HCT116 (cell line): ENCODE measurements around the gene GPC1. TPM values are rescaled to one million over a fixed set of nuclear protein-coding genes. Genes with fewer than 3 reads are reported as not detected.

Source experiments
- ATAC-seq: fragments of 200-7000 bp; cut with Tn5 transposase; 2 replicates; pipeline ENCODE4 v1.9.1; 2020; ENCODE audit warnings: mild to moderate bottlenecking, moderate library complexity
- BruUV-seq: library from RNA; stranded (reverse); fragments of 400-500 nt; replicated peaks from 2 replicates; lab custom pipeline; 2021; lab: Mats Ljungman, UMichigan
- CTCF ChIA-PET: fragments of 300-600 bp; sonication (Branson Sonifier 250); formaldehyde crosslinking; loops from one replicate; lab custom pipeline; 2021; ENCODE audit warnings: antibody characterized with exemption; lab: Charles Lee
- POLR2A ChIA-PET: fragments of 300-600, 350-600 bp; sonication (Branson Sonifier 250); formaldehyde crosslinking; loops from one replicate; lab custom pipeline; 2021; ENCODE audit warnings: antibody characterized with exemption; lab: Charles Lee
- RAD21 ChIA-PET, 2 experiments: fragments of 300-600 bp; sonication (Branson Sonifier 250); formaldehyde crosslinking; loops; one replicate each; lab custom pipeline; 2023; ENCODE audit warnings: low total read pairs in 2 of 2; ENCODE audit not compliant: uncharacterized antibody in 2 of 2, unreplicated experiment in 2 of 2, low non-redundant PET in 1 of 2; lab: Charles Lee
- DNase-seq: peaks from one replicate; pipeline ENCODE4 v3.0.0-alpha.2; 2010; ENCODE audit warnings: low read depth, low spot score
- H2AFZ ChIP-seq: fragments of 200-600 bp; shearing (Covaris generic), sonication (generic); 2 replicates; pipeline ENCODE4 v1.6.1; 2017; ENCODE audit warnings: low read depth, mixed run types, mixed read lengths, antibody characterized with exemption, low read length; ENCODE audit not compliant: poor library complexity, severe bottlenecking
- H3K27ac ChIP-seq: 2 replicates; pipeline ENCODE4 v1.5.1; 2012; ENCODE audit warnings: low read depth, low read length
- H3K27me3 ChIP-seq: fragments of 200-600 bp; sonication (generic); 2 replicates; pipeline ENCODE4 v1.6.1; 2016; ENCODE audit warnings: mixed run types, low read length, mixed read lengths; ENCODE audit not compliant: insufficient read depth
- H3K36me3 ChIP-seq, 2 experiments: fragments of 200-500 bp in 1 of 2; fragments of 200-600 bp in 1 of 2; sonication (Bioruptor generic) in 1 of 2; sonication (generic) in 1 of 2; 2 replicates each; pipeline versions ENCODE4 v1.5.1 to v1.6.1; 2014 to 2016; ENCODE audit warnings: low read length in 2 of 2, inconsistent platforms in 1 of 2, mixed read lengths in 1 of 2, mixed run types in 1 of 2; ENCODE audit not compliant: insufficient read depth in 2 of 2, control insufficient read depth in 1 of 2
- H3K4me1 ChIP-seq, 2 experiments: fragments of 200-600 bp in 1 of 2; sonication (generic) in 1 of 2; 2 replicates each; pipeline versions ENCODE4 v1.5.1 to v1.6.1; 2012 to 2017; ENCODE audit warnings: low read length in 2 of 2, inconsistent platforms in 1 of 2, mild to moderate bottlenecking in 1 of 2, mixed read lengths in 1 of 2, mixed run types in 1 of 2, moderate library complexity in 1 of 2; ENCODE audit not compliant: insufficient read depth in 2 of 2, control insufficient read depth in 1 of 2
- H3K4me2 ChIP-seq: fragments of 200-600 bp; sonication (generic); 2 replicates; pipeline ENCODE4 v1.6.1; 2017; ENCODE audit warnings: mixed run types, low read length, mixed read lengths
- H3K4me3 ChIP-seq, 2 experiments: fragments of 200-600 bp in 1 of 2; sonication (generic) in 1 of 2; replicated peaks in 1 of 2; 2 replicates each; pipeline ENCODE4 v1.5.1; 2011 to 2016; ENCODE audit warnings: low read length in 2 of 2, control low read depth in 1 of 2, low read depth in 1 of 2, mild to moderate bottlenecking in 1 of 2, mixed read lengths in 1 of 2, mixed run types in 1 of 2
- H3K79me2 ChIP-seq: fragments of 200-600 bp; sonication (generic); 2 replicates; pipeline ENCODE4 v1.6.1; 2017; ENCODE audit warnings: mild to moderate bottlenecking, mixed run types, low read length, moderate library complexity, mixed read lengths; ENCODE audit not compliant: insufficient read depth
- H3K9ac ChIP-seq: fragments of 200-600 bp; sonication (generic); 2 replicates; pipeline ENCODE4 v1.6.1; 2016; ENCODE audit warnings: low read length, mixed read lengths
- H3K9me2 ChIP-seq: fragments of 200-600 bp; sonication (generic), shearing (Covaris generic); 2 replicates; pipeline ENCODE4 v1.6.1; 2017; ENCODE audit warnings: mixed run types, mild to moderate bottlenecking, moderate library complexity; ENCODE audit not compliant: insufficient read depth
- H3K9me3 ChIP-seq, 2 experiments: fragments of 200-500 bp in 1 of 2; fragments of 200-600 bp in 1 of 2; sonication (Bioruptor generic) in 1 of 2; sonication (generic) in 1 of 2; 2 replicates each; pipeline ENCODE4 v1.6.1; 2014 to 2017; ENCODE audit warnings: low read length in 2 of 2, mixed read lengths in 2 of 2, inconsistent platforms in 1 of 2, low read depth in 1 of 2, mild to moderate bottlenecking in 1 of 2, mixed run types in 1 of 2, moderate library complexity in 1 of 2; ENCODE audit not compliant: control insufficient read depth in 1 of 2, insufficient read depth in 1 of 2
- H4K20me1 ChIP-seq: fragments of 200-600 bp; sonication (generic), shearing (Covaris generic); 2 replicates; pipeline ENCODE4 v1.6.1; 2017; ENCODE audit warnings: mixed run types, mild to moderate bottlenecking, moderate library complexity; ENCODE audit not compliant: insufficient read depth
- CBX3 ChIP-seq: IDR thresholded peaks from 2 replicates; pipeline ENCODE4 v1.6.1; 2012; ENCODE audit warnings: low read depth
- CEBPB ChIP-seq: IDR thresholded peaks from 2 replicates; pipeline ENCODE4 v1.6.1; 2012; ENCODE audit warnings: low read depth
- EGR1 ChIP-seq: IDR thresholded peaks from 2 replicates; pipeline ENCODE4 v1.6.1; 2012; ENCODE audit warnings: low read depth
- ELF1 ChIP-seq: IDR thresholded peaks from 2 replicates; pipeline ENCODE4 v1.6.1; 2012; ENCODE audit warnings: low read depth, borderline replicate concordance
- EZH2phosphoT487 ChIP-seq: fragments of 200-600 bp; IDR thresholded peaks from 2 replicates; pipeline ENCODE4 v1.6.1; 2018; ENCODE audit warnings: antibody characterized with exemption, borderline replicate concordance
- JUND ChIP-seq: IDR thresholded peaks from 2 replicates; pipeline ENCODE4 v1.6.1; 2012
- POLR2A ChIP-seq: IDR thresholded peaks from 2 replicates; pipeline ENCODE4 v1.7.0; 2011; ENCODE audit warnings: borderline replicate concordance; ENCODE audit not compliant: insufficient read depth, insufficient read length; ENCODE audit errors: extremely low read depth
- SIN3A ChIP-seq: IDR thresholded peaks from 2 replicates; pipeline ENCODE4 v1.6.1; 2012; ENCODE audit warnings: low read depth
- SRF ChIP-seq: IDR thresholded peaks from 2 replicates; pipeline ENCODE4 v1.6.1; 2012; ENCODE audit warnings: low read depth
- intact Hi-C: fragments of 100-400 bp; cut with micrococcal nuclease; formaldehyde crosslinking; loops from 2 replicates; pipeline ENCODE4 v1.10.0; 2022
- total RNA-seq: library from RNA; stranded (reverse); gene quantifications from one replicate; pipeline ENCODE4 v1.2.1, GENCODE V29; 2021; ENCODE audit not compliant: unreplicated experiment
- TF ChIP-seq, protein P1 (sequence below): IDR thresholded peaks from 2 replicates; pipeline ENCODE4 v1.6.1; 2012
- TF ChIP-seq, protein P2 (sequence below), 3 experiments: fragments of 200-600 bp in 1 of 3; sonication (generic) in 1 of 3; IDR thresholded peaks in 2 of 3; conservative IDR thresholded peaks in 1 of 3; 2 replicates each; pipeline ENCODE4 v1.5.1; 2012 to 2017; ENCODE audit warnings: low read depth in 2 of 3, low read length in 2 of 3, antibody characterized with exemption in 1 of 3, borderline replicate concordance in 1 of 3, control low read depth in 1 of 3, mild to moderate bottlenecking in 1 of 3, mixed read lengths in 1 of 3, mixed run types in 1 of 3, moderate library complexity in 1 of 3; ENCODE audit not compliant: insufficient read depth in 1 of 3

GPC1 gene
- total RNA-seq, 1 experiment from 2014 or later: 79.1 TPM

DNA sequence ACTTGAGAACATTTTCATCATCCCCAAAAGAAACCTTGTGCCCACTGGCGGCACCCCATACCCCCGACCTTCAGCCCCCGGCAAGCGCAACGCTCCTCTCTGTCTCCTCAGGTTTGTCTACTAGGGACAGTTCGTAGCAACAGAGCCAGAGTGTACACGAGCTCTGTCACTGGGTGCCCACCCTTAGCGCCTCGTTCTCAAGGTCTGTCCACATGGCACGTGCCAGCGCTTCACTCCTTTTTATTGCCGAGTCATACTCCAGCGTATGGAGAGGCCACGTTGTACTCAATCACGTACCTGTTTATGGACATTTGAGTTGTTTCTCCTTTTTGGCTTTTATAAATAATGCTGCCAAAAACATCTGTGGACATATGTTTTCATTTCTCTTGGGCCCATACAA, 30.3 kb upstream of the GPC1 start:
- CTCF ChIA-PET: no interaction called here
- H3K9me3 ChIP-seq: no peaks in the 10 kb centered on the region
- H3K4me3 ChIP-seq: no peak overlapping the region
- RAD21 ChIA-PET: no interaction called here
- H3K79me2 ChIP-seq: no peaks in the 10 kb centered on the region
- DNase-seq: no peak
- no peak for ATAC-seq
- H3K27me3 ChIP-seq: no peaks in the 10 kb centered on the region
- no peaks in the 10 kb centered on the region for H3K36me3 ChIP-seq
- POLR2A ChIA-PET: no interaction called here
- no peak overlapping the region for H2AFZ ChIP-seq
- no peak overlapping the region for H3K4me2 ChIP-seq
- no peaks in the 10 kb centered on the region for H3K4me1 ChIP-seq
- no peak overlapping the region for H3K27ac ChIP-seq
- BruUV-seq: no TSS peak
- no peaks in the 10 kb centered on the region for H4K20me1 ChIP-seq
- TF ChIP-seq EZH2phosphoT487: no peak
- no peak for TF ChIP-seq POLR2A
- TF ChIP-seq EGR1: no peak
- TF ChIP-seq, protein P1, sequence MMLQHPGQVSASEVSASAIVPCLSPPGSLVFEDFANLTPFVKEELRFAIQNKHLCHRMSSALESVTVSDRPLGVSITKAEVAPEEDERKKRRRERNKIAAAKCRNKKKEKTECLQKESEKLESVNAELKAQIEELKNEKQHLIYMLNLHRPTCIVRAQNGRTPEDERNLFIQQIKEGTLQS: no peak
- TF ChIP-seq CEBPB: no peak
- H3K9me2 ChIP-seq: no peaks in the 10 kb centered on the region
- intact Hi-C loops: no loop called here
- H3K9ac ChIP-seq: no peak overlapping the region

DNA sequence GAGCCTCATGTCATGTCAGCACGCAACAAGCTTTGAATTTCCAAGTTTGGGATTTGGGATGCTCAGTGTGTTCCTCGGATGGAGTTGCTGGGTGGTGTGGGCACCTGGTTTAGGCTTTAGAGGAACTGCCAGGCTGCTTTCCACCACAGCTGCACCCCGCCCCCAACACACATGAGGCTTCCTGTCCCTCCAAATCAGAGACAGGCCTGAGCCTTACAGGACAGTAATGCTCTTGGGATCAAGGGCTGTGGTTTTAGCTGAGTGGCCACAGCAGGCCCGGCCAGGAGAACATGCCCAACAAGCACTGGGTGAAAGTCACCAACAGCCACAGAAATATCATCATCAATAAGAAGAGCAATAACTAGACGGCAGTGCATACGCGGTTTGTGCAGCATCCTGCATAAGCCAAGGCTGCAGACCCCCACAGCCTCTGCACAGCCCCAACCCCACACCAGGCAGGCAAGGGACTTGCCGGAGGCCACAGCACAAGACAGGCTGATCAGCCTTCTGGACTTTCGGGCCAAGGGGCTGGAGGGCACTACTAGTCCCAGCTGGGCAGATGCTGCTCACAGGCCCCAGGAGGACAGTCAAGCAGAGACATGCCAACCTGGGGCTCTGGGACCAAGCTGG, 29.7 kb upstream of the GPC1 start:
- BruUV-seq: no TSS peak
- TF ChIP-seq ELF1 (no peak), EGR1 (no peak), SRF (no peak), CBX3 (no peak), SIN3A (no peak), JUND (no peak)
- TF ChIP-seq, protein P1: no peak
- TF ChIP-seq, protein P2, sequence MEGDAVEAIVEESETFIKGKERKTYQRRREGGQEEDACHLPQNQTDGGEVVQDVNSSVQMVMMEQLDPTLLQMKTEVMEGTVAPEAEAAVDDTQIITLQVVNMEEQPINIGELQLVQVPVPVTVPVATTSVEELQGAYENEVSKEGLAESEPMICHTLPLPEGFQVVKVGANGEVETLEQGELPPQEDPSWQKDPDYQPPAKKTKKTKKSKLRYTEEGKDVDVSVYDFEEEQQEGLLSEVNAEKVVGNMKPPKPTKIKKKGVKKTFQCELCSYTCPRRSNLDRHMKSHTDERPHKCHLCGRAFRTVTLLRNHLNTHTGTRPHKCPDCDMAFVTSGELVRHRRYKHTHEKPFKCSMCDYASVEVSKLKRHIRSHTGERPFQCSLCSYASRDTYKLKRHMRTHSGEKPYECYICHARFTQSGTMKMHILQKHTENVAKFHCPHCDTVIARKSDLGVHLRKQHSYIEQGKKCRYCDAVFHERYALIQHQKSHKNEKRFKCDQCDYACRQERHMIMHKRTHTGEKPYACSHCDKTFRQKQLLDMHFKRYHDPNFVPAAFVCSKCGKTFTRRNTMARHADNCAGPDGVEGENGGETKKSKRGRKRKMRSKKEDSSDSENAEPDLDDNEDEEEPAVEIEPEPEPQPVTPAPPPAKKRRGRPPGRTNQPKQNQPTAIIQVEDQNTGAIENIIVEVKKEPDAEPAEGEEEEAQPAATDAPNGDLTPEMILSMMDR (IDR thresholded peaks at IDR 0.05 in 2 of 3, conservative IDR thresholded peaks at IDR 0.05 in 1 of 3; ENCODE audit: borderline replicate concordance in 1 of 3, insufficient read depth in 1 of 3, low read depth in 2 of 3, low read length in 2 of 3): no peak
- Histone ChIP-seq H3K4me1 (no peaks in the 10 kb centered on the region), H4K20me1 (no peaks in the 10 kb centered on the region), H3K9ac (no peak overlapping the region), H3K4me2 (no peak overlapping the region), H3K9me3 (no peaks in the 10 kb centered on the region), H2AFZ (no peak overlapping the region), H3K36me3 (no peaks in the 10 kb centered on the region), H3K27ac (no peak overlapping the region), H3K4me3 (no peak overlapping the region), H3K27me3 (no peaks in the 10 kb centered on the region), H3K9me2 (no peaks in the 10 kb centered on the region), H3K79me2 (no peaks in the 10 kb centered on the region)
- RAD21 ChIA-PET: no interaction called here
- CTCF ChIA-PET: no interaction called here
- intact Hi-C loops: no loop called here
- ATAC-seq (no peak), DNase-seq (no peak)
- POLR2A ChIA-PET: no interaction called here
